GM19395 (cell line): ENCODE data around the gene FAM222A.

ENCODE experiments used
- ATAC-seq: cut with Tn5 transposase; IDR thresholded peaks from one replicate; pipeline ENCODE4 v1.9.1; 2021; ENCODE audit warnings: mild to moderate bottlenecking, moderate library complexity; ENCODE audit not compliant: unreplicated experiment

The FAM222A gene

DNA sequence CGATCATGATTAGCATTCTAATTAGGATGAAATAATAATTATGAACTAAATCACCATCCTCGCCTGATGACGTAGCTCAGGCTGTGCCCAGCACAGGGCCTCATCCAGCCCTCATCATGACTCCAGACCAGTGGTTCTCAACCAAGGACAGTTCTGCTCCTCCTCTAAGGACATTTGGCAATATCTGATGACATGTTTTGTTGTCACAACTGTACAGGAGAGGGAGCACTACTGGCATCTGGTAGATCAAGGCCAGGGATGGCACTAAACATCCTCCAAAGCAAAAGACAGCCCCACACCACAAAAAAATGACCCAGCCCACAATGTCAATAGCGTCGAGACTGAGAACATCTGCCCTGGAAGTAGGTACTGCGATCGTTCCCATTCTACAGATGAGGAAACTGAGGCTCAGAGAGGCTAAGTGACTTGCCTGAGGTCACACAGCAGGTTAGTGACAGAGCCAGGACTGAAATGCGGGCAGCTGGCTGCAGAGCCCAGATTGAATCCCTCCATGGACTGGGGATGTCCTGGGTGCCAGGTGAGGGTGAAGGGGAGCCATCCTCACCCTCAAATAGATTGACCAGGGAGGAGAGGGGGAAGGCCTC is 104.1 kb downstream of the FAM222A start:
- ATAC-seq = no peak

DNA sequence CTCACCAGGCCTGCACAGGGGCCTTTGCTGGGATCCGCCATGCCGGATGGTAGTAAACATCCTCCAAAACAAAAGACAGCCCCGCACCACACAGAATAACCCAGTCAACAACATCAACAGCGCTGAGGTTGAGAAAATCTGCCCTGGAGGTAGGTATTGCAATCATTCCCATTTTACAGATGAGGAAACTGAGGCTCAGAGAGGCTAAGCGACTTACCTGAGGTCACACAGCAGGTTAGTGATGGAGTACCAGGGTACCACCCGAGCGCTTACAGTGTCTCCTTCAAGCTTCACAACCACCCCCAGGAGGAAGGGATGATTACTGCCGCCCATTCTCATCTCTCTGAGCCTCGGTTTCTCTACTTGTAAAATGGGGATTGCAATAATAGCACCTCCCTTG is 104.6 kb downstream of the FAM222A start:
- no peak for ATAC-seq

DNA sequence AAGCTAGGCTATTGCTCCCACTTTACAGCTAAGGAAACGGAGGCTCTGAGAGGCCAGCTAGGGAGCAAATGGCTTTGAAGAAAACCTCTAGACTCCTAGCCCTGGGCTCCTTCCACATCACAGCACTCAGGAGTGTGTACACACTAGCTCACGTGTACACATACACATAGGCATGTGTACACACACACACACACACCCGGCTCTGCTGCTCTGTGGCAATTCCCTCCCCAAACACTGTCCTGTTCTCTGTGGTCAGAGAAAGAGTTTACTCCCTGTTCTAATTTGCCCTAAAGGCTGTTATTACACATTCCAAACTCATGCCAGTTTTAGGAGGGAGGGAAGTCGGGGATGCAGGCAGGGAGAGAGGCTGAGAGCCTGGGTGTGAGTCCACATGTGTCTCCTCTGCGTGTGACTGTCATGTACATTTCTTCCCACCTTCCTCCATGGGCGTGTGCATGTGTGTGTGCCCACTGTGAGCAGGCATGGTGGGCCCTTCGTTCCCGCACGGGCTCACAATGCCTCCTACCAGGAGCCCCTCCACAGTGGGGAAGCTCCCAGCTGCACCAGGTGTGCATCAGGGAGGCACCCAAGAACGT is 105.4 kb downstream of the FAM222A start:
- no peak for ATAC-seq
